Kidney glomerular epithelial cell (primary cell): ENCODE measurements around the gene ZNF695.

Experiments
- DNase-seq: peaks from one replicate; lab custom pipeline; 2025; lab: John Stamatoyannopoulos, UW

ZNF695 gene

GRCh38 chr1:246959944-246960693 lies 47.7 kb downstream of the ZNF695 start:
- no peak for DNase-seq

GRCh38 chr1:246954126-246954525 lies 53.7 kb downstream of the ZNF695 start:
- no peak for DNase-seq

- no peak for DNase-seq
Observed at GRCh38 chr1:246951413-246951812, 56.4 kb downstream of the ZNF695 start.

- DNase-seq: no peak
Observed at GRCh38 chr1:246949956-246950355, 57.9 kb downstream of the ZNF695 start.

DNA sequence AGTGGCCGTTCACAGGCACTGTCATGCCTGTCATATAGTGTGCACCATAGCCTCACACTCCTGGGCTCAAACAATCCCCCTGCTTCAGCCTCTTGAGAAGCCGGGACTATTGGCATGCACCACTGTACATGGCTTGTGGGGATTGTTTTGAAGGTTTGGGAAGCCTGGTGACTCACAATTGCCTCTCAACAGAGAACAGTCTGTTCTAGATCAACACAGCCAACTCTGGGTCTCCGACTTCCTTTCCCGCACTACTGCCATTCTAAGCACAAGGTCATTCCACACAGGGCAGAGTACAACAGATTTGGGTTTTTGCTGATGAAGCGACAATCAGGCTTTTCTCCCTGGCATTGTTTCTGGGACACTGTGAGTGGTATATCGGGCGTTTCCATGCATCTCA lies 60.6 kb downstream of the ZNF695 start:
- no peak for DNase-seq

DNA sequence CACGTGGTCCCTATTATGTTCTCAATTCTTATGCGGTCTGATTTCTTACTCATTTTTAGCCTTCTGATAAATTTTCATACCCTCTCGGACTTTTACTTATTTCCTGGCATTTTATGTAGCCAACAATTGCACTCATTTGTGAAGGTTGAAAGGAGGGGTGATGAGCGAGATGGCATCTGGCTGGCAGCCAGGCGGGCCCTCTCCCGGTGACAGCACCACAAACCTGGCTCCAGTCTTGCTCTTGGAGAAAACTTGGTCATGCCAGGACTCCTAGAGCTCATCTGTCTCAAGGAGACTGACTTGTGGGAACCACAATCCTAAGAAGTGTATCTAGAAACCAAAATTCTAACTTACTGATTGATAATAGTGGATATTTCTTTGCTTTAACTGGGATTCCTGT lies 61.5 kb downstream of the ZNF695 start:
- DNase-seq: no peak
